GM23338 (cell line): ENCODE results near the gene STARD4.

Source experiments
- CREB1 ChIP-seq: fragments of 250-450 bp; sonication (Bioruptor Pico); IDR thresholded peaks from 2 replicates; pipeline ENCODE4 v1.5.0; 2020; ENCODE audit warnings: low read depth, mild to moderate bottlenecking, moderate library complexity
- TF ChIP-seq, protein P1 (sequence below), 2 experiments: fragments of 200-600 bp in 1 of 2; sonication (generic) in 1 of 2; conservative IDR thresholded peaks; 2 replicates each; pipeline versions ENCODE4 v1.5.1 to v1.6.1; 2016 to 2017; ENCODE audit warnings: antibody characterized with exemption in 2 of 2, low read depth in 2 of 2, mild to moderate bottlenecking in 2 of 2, moderate library complexity in 1 of 2

- TF ChIP-seq, protein P1, sequence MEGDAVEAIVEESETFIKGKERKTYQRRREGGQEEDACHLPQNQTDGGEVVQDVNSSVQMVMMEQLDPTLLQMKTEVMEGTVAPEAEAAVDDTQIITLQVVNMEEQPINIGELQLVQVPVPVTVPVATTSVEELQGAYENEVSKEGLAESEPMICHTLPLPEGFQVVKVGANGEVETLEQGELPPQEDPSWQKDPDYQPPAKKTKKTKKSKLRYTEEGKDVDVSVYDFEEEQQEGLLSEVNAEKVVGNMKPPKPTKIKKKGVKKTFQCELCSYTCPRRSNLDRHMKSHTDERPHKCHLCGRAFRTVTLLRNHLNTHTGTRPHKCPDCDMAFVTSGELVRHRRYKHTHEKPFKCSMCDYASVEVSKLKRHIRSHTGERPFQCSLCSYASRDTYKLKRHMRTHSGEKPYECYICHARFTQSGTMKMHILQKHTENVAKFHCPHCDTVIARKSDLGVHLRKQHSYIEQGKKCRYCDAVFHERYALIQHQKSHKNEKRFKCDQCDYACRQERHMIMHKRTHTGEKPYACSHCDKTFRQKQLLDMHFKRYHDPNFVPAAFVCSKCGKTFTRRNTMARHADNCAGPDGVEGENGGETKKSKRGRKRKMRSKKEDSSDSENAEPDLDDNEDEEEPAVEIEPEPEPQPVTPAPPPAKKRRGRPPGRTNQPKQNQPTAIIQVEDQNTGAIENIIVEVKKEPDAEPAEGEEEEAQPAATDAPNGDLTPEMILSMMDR (conservative IDR thresholded peaks at IDR 0.05; ENCODE audit: low read depth in 2 of 2), result no peak
- no peak for TF ChIP-seq CREB1
Observed at GRCh38 chr5:111486055-111486454, 26.3 kb downstream of the STARD4 start.
